Stimulated activated CD8-positive, alpha-beta memory T cell treated with anti-CD3 and anti-CD28 coated beads, Interleukin-12 subunit alpha, Interleukin-12 subunit beta, amount 100 ng/mL, for 1 hour (primary cell): ENCODE results near the gene PPIF.

ENCODE experiments used
- DNase-seq: peaks from one replicate; pipeline ENCODE4 v3.0.0-alpha.2; 2020; ENCODE audit warnings: low read depth

PPIF gene

GRCh38 chr10:79386637-79387465 lies 39.6 kb downstream of the PPIF start:
- DNase-seq, result no peak

GRCh38 chr10:79387466-79387973 lies 40.3 kb downstream of the PPIF start:
- no peak for DNase-seq

- no peak for DNase-seq
These were observed 40.9 kb downstream of the PPIF start for GRCh38 chr10:79387974-79388850.

GRCh38 chr10:79390057-79390456 lies 42.8 kb downstream of the PPIF start:
- no peak for DNase-seq

GRCh38 chr10:79390551-79391229 lies 43.4 kb downstream of the PPIF start:
- no peak for DNase-seq

- no peak for DNase-seq
These were observed 44.2 kb downstream of the PPIF start for GRCh38 chr10:79391231-79392019.

GRCh38 chr10:79392020-79392398 lies 44.7 kb downstream of the PPIF start:
- DNase-seq, result no peak

- no peak for DNase-seq
These were observed 45.4 kb downstream of the PPIF start for GRCh38 chr10:79392506-79393176.

- DNase-seq, result no peak
These were observed 46.1 kb downstream of the PPIF start for GRCh38 chr10:79393221-79393923.

GRCh38 chr10:79393924-79394610 lies 46.8 kb downstream of the PPIF start:
- DNase-seq, result no peak

- no peak for DNase-seq
These were observed 47.4 kb downstream of the PPIF start for GRCh38 chr10:79394664-79395063.

GRCh38 chr10:79396520-79396919 lies 49.3 kb downstream of the PPIF start:
- DNase-seq, result no peak

GRCh38 chr10:79397051-79397450 lies 49.8 kb downstream of the PPIF start:
- DNase-seq, result no peak

GRCh38 chr10:79397575-79398303 lies 50.5 kb downstream of the PPIF start:
- no peak for DNase-seq

- no peak for DNase-seq
These were observed 51.4 kb downstream of the PPIF start for GRCh38 chr10:79398642-79399041.

- DNase-seq, result no peak
These were observed 52.1 kb downstream of the PPIF start for GRCh38 chr10:79399223-79399831.

GRCh38 chr10:79400146-79401004 lies 53.1 kb downstream of the PPIF start:
- peak; percentile 22 for DNase-seq
